Astrocyte (in vitro differentiated cells and primary cell): ENCODE measurements around the gene KIAA0232.

ENCODE experiments used
- EZH2 ChIP-seq: IDR thresholded peaks from 2 replicates; pipeline ENCODE4 v1.6.1; 2012; ENCODE audit warnings: mild to moderate bottlenecking, low read length, inconsistent platforms; ENCODE audit not compliant: insufficient read depth
- TF ChIP-seq, protein P1 (sequence below): IDR thresholded peaks from 2 replicates; pipeline ENCODE4 v1.5.1; 2011; ENCODE audit warnings: low read depth, mild to moderate bottlenecking, inconsistent platforms, low read length, moderate library complexity; ENCODE audit not compliant: insufficient read depth

DNA sequence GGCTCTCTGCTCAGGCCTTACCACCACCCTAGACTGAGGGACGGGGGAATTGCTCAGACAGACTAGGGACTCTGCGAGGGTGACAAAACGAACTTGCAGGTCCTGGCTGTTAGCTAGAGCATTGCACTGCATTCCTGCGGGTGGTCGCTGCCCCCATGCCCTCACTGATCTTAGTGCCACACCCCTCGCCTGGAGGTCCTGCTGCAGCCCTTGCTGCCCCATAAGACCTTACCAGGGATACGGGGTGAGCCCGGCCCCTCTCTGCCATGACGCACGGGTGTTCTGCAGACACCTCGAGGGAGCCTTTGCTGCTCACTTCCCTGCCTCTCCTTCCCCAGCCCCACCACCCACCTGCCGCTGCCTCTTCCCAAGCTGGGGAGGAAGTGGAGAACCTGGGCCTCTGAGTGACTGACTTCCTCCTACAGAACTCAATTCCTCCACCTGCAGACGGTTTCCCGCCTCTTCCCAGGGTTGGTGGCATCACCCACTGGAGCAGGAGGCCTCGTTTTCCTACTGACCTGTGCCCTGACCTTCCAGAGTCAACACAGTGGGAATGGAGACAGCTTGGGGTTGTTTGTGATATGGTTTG, 107.3 kb downstream of the KIAA0232 start:
- TF ChIP-seq, protein P1, sequence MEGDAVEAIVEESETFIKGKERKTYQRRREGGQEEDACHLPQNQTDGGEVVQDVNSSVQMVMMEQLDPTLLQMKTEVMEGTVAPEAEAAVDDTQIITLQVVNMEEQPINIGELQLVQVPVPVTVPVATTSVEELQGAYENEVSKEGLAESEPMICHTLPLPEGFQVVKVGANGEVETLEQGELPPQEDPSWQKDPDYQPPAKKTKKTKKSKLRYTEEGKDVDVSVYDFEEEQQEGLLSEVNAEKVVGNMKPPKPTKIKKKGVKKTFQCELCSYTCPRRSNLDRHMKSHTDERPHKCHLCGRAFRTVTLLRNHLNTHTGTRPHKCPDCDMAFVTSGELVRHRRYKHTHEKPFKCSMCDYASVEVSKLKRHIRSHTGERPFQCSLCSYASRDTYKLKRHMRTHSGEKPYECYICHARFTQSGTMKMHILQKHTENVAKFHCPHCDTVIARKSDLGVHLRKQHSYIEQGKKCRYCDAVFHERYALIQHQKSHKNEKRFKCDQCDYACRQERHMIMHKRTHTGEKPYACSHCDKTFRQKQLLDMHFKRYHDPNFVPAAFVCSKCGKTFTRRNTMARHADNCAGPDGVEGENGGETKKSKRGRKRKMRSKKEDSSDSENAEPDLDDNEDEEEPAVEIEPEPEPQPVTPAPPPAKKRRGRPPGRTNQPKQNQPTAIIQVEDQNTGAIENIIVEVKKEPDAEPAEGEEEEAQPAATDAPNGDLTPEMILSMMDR, result no peak
- no peak for TF ChIP-seq EZH2
